HepG2 (cell line): ENCODE data around the gene ANKRD11. TPM values are rescaled to one million over a fixed set of nuclear protein-coding genes. Genes with fewer than 3 reads are reported as not detected.

ENCODE experiments used
- ATF2 ChIP-seq: sonication (generic); formaldehyde crosslinking; IDR thresholded peaks from 2 replicates; pipeline ENCODE4 v1.4.0; 2020; ENCODE audit warnings: missing genetic modification reagents
- CTCF ChIP-seq: sonication (generic); formaldehyde crosslinking; IDR thresholded peaks from 2 replicates; pipeline ENCODE4 v1.5.0; 2020; ENCODE audit warnings: mild to moderate bottlenecking, missing genetic modification reagents, moderate library complexity
- E2F1 ChIP-seq: sonication (generic); formaldehyde crosslinking; IDR thresholded peaks from 2 replicates; pipeline ENCODE4 v1.5.0; 2020; ENCODE audit warnings: missing genetic modification reagents
- ERF ChIP-seq: IDR thresholded peaks from 2 replicates; pipeline ENCODE4 v1.6.1; 2018; ENCODE audit warnings: missing biosample characterization, missing genetic modification reagents
- FUBP1 ChIP-seq: sonication (generic); formaldehyde crosslinking; IDR thresholded peaks from 2 replicates; pipeline ENCODE4 v1.5.1; 2020; ENCODE audit warnings: missing genetic modification reagents, mild to moderate bottlenecking, borderline replicate concordance
- HBP1 ChIP-seq: IDR thresholded peaks from 2 replicates; pipeline ENCODE4 v1.6.1; 2016; ENCODE audit warnings: low read depth, control low read depth
- KAT2B ChIP-seq: fragments of 150-350 bp; IDR thresholded peaks from 2 replicates; pipeline ENCODE4 v1.6.1; 2014; ENCODE audit warnings: low read depth, low read length, borderline replicate concordance
- PRDM10 ChIP-seq: sonication (generic); formaldehyde crosslinking; IDR thresholded peaks from 2 replicates; pipeline ENCODE4 v1.4.0; 2020; ENCODE audit warnings: low read depth, missing genetic modification reagents
- SYNCRIP ChIP-seq: fragments of 200-400 bp; formaldehyde crosslinking; IDR thresholded peaks from 2 replicates; pipeline ENCODE4 v1.6.1; 2018; ENCODE audit warnings: mild to moderate bottlenecking, low read depth, low read length; ENCODE audit not compliant: insufficient read depth
- THRA ChIP-seq: sonication (generic); formaldehyde crosslinking; IDR thresholded peaks from 2 replicates; pipeline ENCODE4 v1.4.0; 2020; ENCODE audit warnings: missing genetic modification reagents, borderline replicate concordance
- ZFP1 ChIP-seq: IDR thresholded peaks from 2 replicates; pipeline ENCODE4 v1.6.1; 2016
- ZNF20 ChIP-seq: sonication (generic); formaldehyde crosslinking; IDR thresholded peaks from 2 replicates; pipeline ENCODE4 v1.4.0; 2020; ENCODE audit warnings: mild to moderate bottlenecking, moderate library complexity, missing genetic modification reagents
- ZNF432 ChIP-seq: sonication (generic); formaldehyde crosslinking; IDR thresholded peaks from 2 replicates; pipeline ENCODE4 v1.5.0; 2020; ENCODE audit warnings: missing genetic modification reagents, mild to moderate bottlenecking, borderline replicate concordance
- polyA plus RNA-seq, 8 experiments: library from polyadenylated mRNA; depleted of rRNA in 3 of 8; stranded (reverse) in 7 of 8; unstranded in 1 of 8; fragments of >200 nt; fragmentation: Illumina TruSeq in 4 of 8; extraction: Trizol in 4 of 8; gene quantifications; 2 replicates each; pipeline versions ENCODE4 v1.2.1 to v1.2.3, GENCODE V29; 2011 to 2016; ENCODE audit warnings: low read depth in 4 of 8, missing spikeins in 1 of 8, mixed read lengths in 1 of 8; ENCODE audit not compliant: insufficient read depth in 1 of 8
- total RNA-seq, 5 experiments: library from RNA; depleted of rRNA; stranded (reverse); fragments of >200 nt; fragmentation: Illumina TruSeq; extraction: Trizol; gene quantifications; 2 replicates each; pipeline ENCODE4 v1.2.3, GENCODE V29; 2016; ENCODE audit warnings: low read depth in 1 of 5

The ANKRD11 gene
- total and polyA plus RNA-seq, 2 of the 13 experiments (the other 11 are each of a cell fraction or from before 2014, with no cell fraction given): 21.4 to 38.4 TPM

- TF ChIP-seq E2F1: no peak
- TF ChIP-seq CTCF: peak; percentile 26; the same call in 1 of the 2 replicates
- no peak for TF ChIP-seq KAT2B
- TF ChIP-seq SYNCRIP: no peak
- peak; percentile 97 for TF ChIP-seq HBP1 (CRISPR knock-in tag)
- no peak for TF ChIP-seq ZNF20 (CRISPR knock-in tag)
- peak; percentile 72; the same call in 1 of the 2 replicates for TF ChIP-seq FUBP1 (CRISPR knock-in tag)
- peak; percentile 100 for TF ChIP-seq ERF (CRISPR knock-in tag)
- peak; percentile 96 for TF ChIP-seq ATF2 (CRISPR knock-in tag)
- TF ChIP-seq PRDM10 (CRISPR knock-in tag): peak; percentile 75
- TF ChIP-seq ZNF432 (CRISPR knock-in tag): no peak
- peak; percentile 97 for TF ChIP-seq THRA
- peak; percentile 94 for TF ChIP-seq ZFP1 (CRISPR knock-in tag)
These were observed 94.9 kb downstream of the ANKRD11 start (continued) for GRCh38 chr16:89395150-89396142.
